CD14-positive monocyte (primary cell): ENCODE measurements around the gene C1QL1. TPM values are rescaled to one million over a fixed set of nuclear protein-coding genes. Genes with fewer than 3 reads are reported as not detected.

Experiments
- DNase-seq, 3 donors: peaks; one replicate each; pipeline ENCODE4 v3.0.0-alpha.2; 2011 to 2022
- H2AFZ ChIP-seq: 2 replicates; pipeline ENCODE4 v1.6.0; 2012; ENCODE audit warnings: mild to moderate bottlenecking, low read depth, low read length, inconsistent platforms; ENCODE audit not compliant: insufficient read depth, poor library complexity, severe bottlenecking
- H3K27ac ChIP-seq, 2 donors: 1 replicate in 1 of 2; 2 replicates in 1 of 2; pipeline ENCODE4 v1.5.1; 2012 to 2013; ENCODE audit warnings: low read length in 2 of 2, control low read depth in 1 of 2, inconsistent platforms in 1 of 2, low read depth in 1 of 2, mild to moderate bottlenecking in 1 of 2
- H3K27me3 ChIP-seq, 2 donors: one replicate each; pipeline versions ENCODE4 v1.6.0 to v1.6.1; 2011 to 2013; ENCODE audit warnings: low read length in 2 of 2; ENCODE audit not compliant: control insufficient read depth in 2 of 2, insufficient read depth in 2 of 2
- H3K36me3 ChIP-seq, 2 donors: replicated peaks in 1 of 2; 1 replicate in 1 of 2; 2 replicates in 1 of 2; pipeline versions ENCODE4 v1.5.1 to v1.6.1; 2012 to 2013; ENCODE audit warnings: low read length in 2 of 2, control low read depth in 1 of 2, inconsistent platforms in 1 of 2, mild to moderate bottlenecking in 1 of 2; ENCODE audit not compliant: insufficient read depth in 2 of 2, control insufficient read depth in 1 of 2
- H3K4me1 ChIP-seq, 2 donors: 1 replicate in 1 of 2; 2 replicates in 1 of 2; pipeline versions ENCODE4 v1.5.1 to v1.6.1; 2012 to 2013; ENCODE audit warnings: low read length in 2 of 2, control low read depth in 1 of 2, inconsistent platforms in 1 of 2, mild to moderate bottlenecking in 1 of 2, moderate library complexity in 1 of 2; ENCODE audit not compliant: insufficient read depth in 2 of 2, control insufficient read depth in 1 of 2
- H3K4me2 ChIP-seq: replicated peaks from 2 replicates; pipeline ENCODE3; 2012; ENCODE audit warnings: low read length, moderate library complexity, mild to moderate bottlenecking; ENCODE audit not compliant: poor library complexity, severe bottlenecking; ENCODE audit errors: extremely low read depth
- H3K4me3 ChIP-seq, 3 experiments: fragments of 200-600 bp in 1 of 3; sonication (generic) in 1 of 3; replicated peaks in 1 of 3; 1 replicate in 2 of 3; 2 replicates in 1 of 3; pipeline ENCODE4 v1.5.1; 2011 to 2013; ENCODE audit warnings: low read length in 3 of 3, mild to moderate bottlenecking in 3 of 3, control low read depth in 2 of 3, low read depth in 2 of 3, inconsistent platforms in 1 of 3, moderate library complexity in 1 of 3
- H3K79me2 ChIP-seq: 2 replicates; pipeline ENCODE4 v1.6.0; 2012; ENCODE audit warnings: mild to moderate bottlenecking, control low read depth, inconsistent platforms, low read length, moderate library complexity; ENCODE audit not compliant: insufficient read depth
- H3K9ac ChIP-seq: 2 replicates; pipeline ENCODE4 v1.6.0; 2017; ENCODE audit warnings: low read length, mild to moderate bottlenecking; ENCODE audit not compliant: insufficient read depth, poor library complexity, severe bottlenecking
- H3K9me3 ChIP-seq, 2 donors: replicated peaks in 1 of 2; 1 replicate in 1 of 2; 2 replicates in 1 of 2; pipeline versions ENCODE4 v1.5.1 to v1.6.1; 2012 to 2013; ENCODE audit warnings: low read length in 2 of 2, control low read depth in 1 of 2; ENCODE audit not compliant: control insufficient read depth in 1 of 2, insufficient read depth in 1 of 2
- H4K20me1 ChIP-seq: 2 replicates; pipeline ENCODE4 v1.6.0; 2012; ENCODE audit warnings: mild to moderate bottlenecking, low read length, control low read depth, moderate library complexity; ENCODE audit not compliant: insufficient read depth
- H3K27ac Mint-ChIP-seq, 7 donors: one replicate each; pipeline ENCODE4 v1.8.0; 2020; ENCODE audit warnings: mild to moderate bottlenecking in 7 of 7, mixed read lengths in 7 of 7, moderate library complexity in 6 of 7, inconsistent platforms in 2 of 7
- H3K27me3 Mint-ChIP-seq, 3 donors: one replicate each; pipeline ENCODE4 v1.8.0; 2021 to 2022; ENCODE audit warnings: low read depth in 3 of 3, mild to moderate bottlenecking in 3 of 3, mixed read lengths in 3 of 3, moderate library complexity in 3 of 3, inconsistent platforms in 1 of 3
- H3K36me3 Mint-ChIP-seq, 2 donors: one replicate each; pipeline ENCODE4 v1.8.0; 2020; ENCODE audit warnings: mixed read lengths in 2 of 2, inconsistent platforms in 1 of 2, mild to moderate bottlenecking in 1 of 2
- H3K4me1 Mint-ChIP-seq: one replicate; pipeline ENCODE4 v1.8.0; 2020; ENCODE audit warnings: mild to moderate bottlenecking, mixed read lengths
- H3K4me3 Mint-ChIP-seq, 2 donors: one replicate each; pipeline ENCODE4 v1.8.0; 2020; ENCODE audit warnings: mild to moderate bottlenecking in 2 of 2, mixed read lengths in 2 of 2, moderate library complexity in 1 of 2
- H3K9me3 Mint-ChIP-seq, 7 donors: one replicate each; pipeline ENCODE4 v1.8.0; 2020 to 2022; ENCODE audit warnings: mixed read lengths in 7 of 7, mild to moderate bottlenecking in 6 of 7, moderate library complexity in 6 of 7, inconsistent platforms in 2 of 7
- CTCF ChIP-seq: fragments of 200-600 bp; IDR thresholded peaks from one replicate; pipeline ENCODE4 v1.8.0; 2022; ENCODE audit warnings: antibody characterized with exemption, mild to moderate bottlenecking
- WGBS: methylation state at CpG from one replicate; pipeline ENCODE4 v1.1.5; 2013; ENCODE audit warnings: missing lambda C conversion rate; ENCODE audit not compliant: insufficient coverage; 5-methylcytosine and 5-hydroxymethylcytosine counted together
- intact Hi-C, 2 donors: fragments of 100-400 bp; cut with micrococcal nuclease; formaldehyde crosslinking; loops; one replicate each; pipeline versions ENCODE4 v1.15.0 to v1.15.1; 2023
- polyA plus RNA-seq, 3 donors: library from polyadenylated mRNA; depleted of rRNA in 1 of 3; unstranded in 2 of 3; stranded (reverse) in 1 of 3; fragments of 300-500 nt in 2 of 3; fragments of >200 nt in 1 of 3; fragmentation: Illumina TruSeq in 2 of 3; gene quantifications; 1 replicate in 2 of 3; 2 replicates in 1 of 3; pipeline ENCODE4 v1.2.3, GENCODE V29; 2012 to 2021

Gene C1QL1
- polyA plus RNA-seq, 3 donors = not detected

GRCh38 chr17:44966348-44967025 lies 1.6 kb downstream of the C1QL1 start:
- Mint-ChIP-seq H3K4me3 (peak overlapping the region; percentile 39 to 71), H3K27ac (no peak overlapping the region), H3K36me3 (peaks cover 14 to 16% of the 10 kb centered on the region in 2 donors), H3K4me1 (peaks cover 32% of the 10 kb centered on the region), H3K27me3 (peaks cover 70 to 91% (median 77%) of the 10 kb centered on the region in 3 donors), H3K9me3 (peaks cover 2 to 39% (median 19%) of the 10 kb centered on the region in 7 donors)
- no peak overlapping the region for H2AFZ ChIP-seq
- no peak overlapping the region for H3K4me3 ChIP-seq
- no peaks in the 10 kb centered on the region for H4K20me1 ChIP-seq
- DNase-seq = no peak
- no peak overlapping the region for H3K4me2 ChIP-seq
- no peak overlapping the region for H3K9ac ChIP-seq
- TF ChIP-seq CTCF = no peak
- H3K27ac ChIP-seq = no peak overlapping the region
- intact Hi-C loops = no loop called here
- peaks cover 52 to 81% of the 10 kb centered on the region in 2 donors for H3K27me3 ChIP-seq
- no peaks in the 10 kb centered on the region for H3K36me3 ChIP-seq
- H3K9me3 ChIP-seq = peaks cover 0 to 21% of the 10 kb centered on the region in 2 donors
- H3K4me1 ChIP-seq = peaks cover 19 to 33% of the 10 kb centered on the region in 2 donors
- H3K79me2 ChIP-seq = no peaks in the 10 kb centered on the region
- WGBS = 8% methylated on average over 9 of the region's 21 CpGs

- peak in 2 of 3 donors; percentile 8 to 20 for DNase-seq
- intact Hi-C loops = no loop called here
These were observed 2.4 kb downstream of the C1QL1 start for GRCh38 chr17:44965481-44966234.

More at GRCh38 chr17:44965481-44966234, 2.4 kb downstream of the C1QL1 start:
- H3K79me2 ChIP-seq = no peaks in the 10 kb centered on the region
- peaks cover 14 to 16% of the 10 kb centered on the region in 2 donors for H3K36me3 Mint-ChIP-seq
- no peak overlapping the region for H3K27ac ChIP-seq
- H2AFZ ChIP-seq = no peak overlapping the region
- peaks cover 44 to 80% of the 10 kb centered on the region in 2 donors for H3K27me3 ChIP-seq
- H3K9me3 Mint-ChIP-seq = peaks cover 2 to 36% (median 16%) of the 10 kb centered on the region in 7 donors
- H3K27ac Mint-ChIP-seq = peak overlapping the region in 2 of 7 donors; percentile 32 to 63
- peaks cover 19 to 33% of the 10 kb centered on the region in 2 donors for H3K4me1 ChIP-seq
- WGBS = 49% methylated on average over 4 of the region's 5 CpGs
- no peak overlapping the region for H3K4me2 ChIP-seq
- no peaks in the 10 kb centered on the region for H4K20me1 ChIP-seq
- no peaks in the 10 kb centered on the region for H3K36me3 ChIP-seq
- H3K27me3 Mint-ChIP-seq = peaks cover 70 to 91% (median 78%) of the 10 kb centered on the region in 3 donors
- H3K4me3 Mint-ChIP-seq = peak overlapping the region in 1 of 2 donors; percentile 70
- H3K9ac ChIP-seq = no peak overlapping the region
- TF ChIP-seq CTCF = no peak
- H3K4me3 ChIP-seq = no peak overlapping the region
- peaks cover 32% of the 10 kb centered on the region for H3K4me1 Mint-ChIP-seq
- peaks cover 0 to 13% of the 10 kb centered on the region in 2 donors for H3K9me3 ChIP-seq
